HepG2 (cell line): Measurements from ENCODE around the gene KIF25. TPM values are rescaled to one million over a fixed set of nuclear protein-coding genes. Genes with fewer than 3 reads are reported as not detected.

ENCODE experiments used
- ATAC-seq: fragments of 200-7000 bp; cut with Tn5 transposase; 3 replicates; pipeline ENCODE4 v1.9.1; 2020; ENCODE audit warnings: mild to moderate bottlenecking, moderate library complexity
- BruUV-seq: library from RNA; stranded (reverse); fragments of 400-500 nt; replicated peaks from 2 replicates; lab custom pipeline; 2021; lab: Mats Ljungman, UMichigan
- CTCF ChIA-PET: fragments of 300-600 bp; formaldehyde crosslinking; extraction: SDS; loops from one replicate; lab custom pipeline; 2021; ENCODE audit warnings: low total read pairs, inconsistent platforms, low intra/inter-chr PET ratio; lab: Yijun Ruan, JAX
- POLR2A ChIA-PET: fragments of 350-600 bp; sonication (Branson Sonifier 250); formaldehyde crosslinking; loops from one replicate; lab custom pipeline; 2020; ENCODE audit warnings: antibody characterized with exemption, inconsistent platforms; lab: Yijun Ruan, JAX
- DNase-seq: peaks from one replicate; pipeline ENCODE4 v3.0.0-alpha.2; 2015; ENCODE audit warnings: low spot score
- FAIRE-seq: peaks from 3 replicates; lab custom pipeline; 2011; peaks lifted over from hg19 to GRCh38; lab: Jason Lieb, UNC
- H2AFZ ChIP-seq: one replicate; pipeline ENCODE4 v1.6.1; 2011; ENCODE audit warnings: low read length, inconsistent platforms
- H3K27ac ChIP-seq: fragments of 300-600 bp; 3 replicates; pipeline ENCODE4 v1.8.0; 2011; ENCODE audit warnings: mixed run types, mild to moderate bottlenecking, mixed read lengths, low read length, inconsistent platforms; ENCODE audit not compliant: insufficient read depth; ENCODE audit errors: extremely low read length
- H3K27me3 ChIP-seq, 2 experiments: fragments of 200-600 bp in 1 of 2; 2 replicates in 1 of 2; 3 replicates in 1 of 2; pipeline versions ENCODE4 v1.6.0 to v1.8.0; 2011; ENCODE audit warnings: low read length in 2 of 2, mild to moderate bottlenecking in 2 of 2, moderate library complexity in 2 of 2, inconsistent platforms in 1 of 2; ENCODE audit not compliant: insufficient read depth in 2 of 2, control insufficient read depth in 1 of 2
- H3K36me3 ChIP-seq, 2 experiments: fragments of 200-600 bp in 1 of 2; replicated peaks in 1 of 2; 2 replicates in 1 of 2; 3 replicates in 1 of 2; pipeline versions ENCODE4 v1.5.1 to v1.8.0; 2011; ENCODE audit warnings: low read length in 2 of 2, inconsistent platforms in 1 of 2; ENCODE audit not compliant: insufficient read depth in 2 of 2, control insufficient read depth in 1 of 2
- H3K4me1 ChIP-seq: 2 replicates; pipeline ENCODE4 v1.5.1; 2012; ENCODE audit warnings: low read length, inconsistent platforms; ENCODE audit not compliant: insufficient read depth
- H3K4me2 ChIP-seq: 2 replicates; pipeline ENCODE4 v1.6.0; 2011; ENCODE audit warnings: low read depth, low read length, inconsistent platforms
- H3K4me3 ChIP-seq, 3 experiments: fragments of 200-600 bp in 1 of 3; sonication (generic), shearing (Covaris generic) in 1 of 3; replicated peaks in 1 of 3; 2 replicates each; pipeline ENCODE4 v1.5.1; 2011 to 2016; ENCODE audit warnings: low read length in 3 of 3, inconsistent platforms in 2 of 3, low read depth in 2 of 3, mild to moderate bottlenecking in 2 of 3, control low read depth in 1 of 3, mixed read lengths in 1 of 3; ENCODE audit not compliant: insufficient read depth in 1 of 3
- H3K79me2 ChIP-seq: one replicate; pipeline ENCODE4 v1.6.1; 2011; ENCODE audit warnings: low read length, inconsistent platforms; ENCODE audit not compliant: insufficient read depth
- H3K9ac ChIP-seq: 2 replicates; pipeline ENCODE4 v1.6.0; 2011; ENCODE audit warnings: mild to moderate bottlenecking, low read depth, low read length, inconsistent platforms; ENCODE audit not compliant: insufficient read depth
- H3K9me3 ChIP-seq: 2 replicates; pipeline ENCODE4 v1.5.1; 2012; ENCODE audit warnings: mild to moderate bottlenecking, low read length
- H4K20me1 ChIP-seq: 2 replicates; pipeline ENCODE4 v1.6.0; 2011; ENCODE audit warnings: inconsistent platforms, mild to moderate bottlenecking, low read length, moderate library complexity; ENCODE audit not compliant: insufficient read depth
- BCL3 ChIP-seq: sonication (generic); formaldehyde crosslinking; IDR thresholded peaks from 2 replicates; pipeline ENCODE4 v1.5.1; 2020; ENCODE audit warnings: mild to moderate bottlenecking, missing genetic modification reagents, moderate library complexity
- HNF1A ChIP-seq, 2 experiments: sonication (generic) in 1 of 2; formaldehyde crosslinking in 1 of 2; IDR thresholded peaks; 2 replicates each; pipeline versions ENCODE4 v1.4.0 to v1.6.1; 2016 to 2020; ENCODE audit warnings: borderline replicate concordance in 1 of 2, low read depth in 1 of 2, mild to moderate bottlenecking in 1 of 2, missing genetic modification reagents in 1 of 2
- KMT2A ChIP-seq: sonication (generic); formaldehyde crosslinking; IDR thresholded peaks from 2 replicates; pipeline ENCODE4 v1.4.0; 2020; ENCODE audit warnings: missing genetic modification reagents
- SIN3B ChIP-seq: fragments of 150-350 bp; IDR thresholded peaks from 2 replicates; pipeline ENCODE4 v1.6.1; 2014; ENCODE audit warnings: low read length
- ZBTB2 ChIP-seq: sonication (generic); formaldehyde crosslinking; IDR thresholded peaks from 2 replicates; pipeline ENCODE4 v1.8.0; 2022; ENCODE audit warnings: low read depth, missing genetic modification reagents
- ZFP36L2 ChIP-seq: sonication (generic); formaldehyde crosslinking; IDR thresholded peaks from 2 replicates; pipeline ENCODE4 v1.4.0; 2020; ENCODE audit warnings: missing genetic modification reagents
- ZFX ChIP-seq: sonication (generic); formaldehyde crosslinking; IDR thresholded peaks from 2 replicates; pipeline ENCODE4 v1.4.0; 2020; ENCODE audit warnings: mild to moderate bottlenecking, low read depth, missing genetic modification reagents, moderate library complexity
- ZNF441 ChIP-seq: sonication (generic); formaldehyde crosslinking; IDR thresholded peaks from 2 replicates; pipeline ENCODE4 v1.7.0; 2021; ENCODE audit warnings: missing genetic modification reagents, borderline replicate concordance
- WGBS: methylation state at CpG from one replicate; pipeline ENCODE4 v1.1.6; 2017; ENCODE audit warnings: low lambda C conversion rate; 5-methylcytosine and 5-hydroxymethylcytosine counted together
- in situ Hi-C: cut with HindIII; loops from 2 replicates; pipeline ENCODE4 v1.10.0; 2017; ENCODE audit warnings: low pct_unique_long_range_greater_than_20kb; ENCODE audit not compliant: extremely low pct_ligation_motif_present
- intact Hi-C: fragments of 100-400 bp; cut with micrococcal nuclease; formaldehyde crosslinking; loops from one replicate; pipeline ENCODE4 v1.10.0; 2022; ENCODE audit not compliant: unreplicated experiment
- polyA plus RNA-seq, 8 experiments: library from polyadenylated mRNA; depleted of rRNA in 3 of 8; stranded (reverse) in 7 of 8; unstranded in 1 of 8; fragments of >200 nt; fragmentation: Illumina TruSeq in 4 of 8; extraction: Trizol in 4 of 8; gene quantifications; 2 replicates each; pipeline versions ENCODE4 v1.2.1 to v1.2.3, GENCODE V29; 2011 to 2016; ENCODE audit warnings: low read depth in 4 of 8, missing spikeins in 1 of 8, mixed read lengths in 1 of 8; ENCODE audit not compliant: insufficient read depth in 1 of 8
- total RNA-seq, 5 experiments: library from RNA; depleted of rRNA; stranded (reverse); fragments of >200 nt; fragmentation: Illumina TruSeq; extraction: Trizol; gene quantifications; 2 replicates each; pipeline ENCODE4 v1.2.3, GENCODE V29; 2016; ENCODE audit warnings: low read depth in 1 of 5

The KIF25 gene
- total and polyA plus RNA-seq, 2 of the 13 experiments (the other 11 are each of a cell fraction or from before 2014, with no cell fraction given), result not detected

DNA sequence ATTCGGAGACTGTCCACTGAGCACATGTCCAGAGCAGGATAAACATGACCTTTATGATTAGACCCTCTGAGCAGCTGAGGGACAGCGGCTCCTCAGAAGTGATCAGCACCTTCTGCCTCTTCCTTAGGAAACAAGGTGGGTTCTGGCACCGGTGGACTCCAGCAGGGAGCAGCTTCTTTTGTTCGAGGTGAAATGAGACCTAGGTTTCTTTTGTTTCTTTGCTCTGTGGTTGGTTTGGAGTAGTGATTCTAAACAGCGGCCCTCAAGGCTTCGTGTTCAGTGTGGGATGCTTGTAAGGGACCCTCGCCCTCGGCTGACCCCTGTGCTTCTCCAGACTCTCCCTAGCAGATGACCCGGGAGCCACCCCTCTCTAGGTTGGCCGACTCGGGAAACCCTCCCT, 96.2 kb downstream of the KIF25 start:
- Histone ChIP-seq H3K36me3 (no peaks in the 10 kb centered on the region), H4K20me1 (no peaks in the 10 kb centered on the region), H3K4me2 (no peak overlapping the region), H3K79me2 (no peaks in the 10 kb centered on the region), H2AFZ (no peak overlapping the region), H3K9ac (no peak overlapping the region), H3K27me3 (peaks cover 7 to 71% of the 10 kb centered on the region in 2 experiments; a peak in 4 of 5 replicates), H3K4me3 (no peak overlapping the region), H3K27ac (no peak overlapping the region), H3K9me3 (no peaks in the 10 kb centered on the region), H3K4me1 (peaks cover 22% of the 10 kb centered on the region)
- CTCF ChIA-PET, result no interaction called here
- ATAC-seq (no peak; the same call in 2 of the 3 replicates), DNase-seq (no peak), FAIRE-seq (no peak)
- no TSS peak for BruUV-seq
- intact Hi-C loops (no loop called here), in situ Hi-C loops (no loop called here)
- TF ChIP-seq ZNF441 (CRISPR knock-in tag), result no peak
- no peak for TF ChIP-seq KMT2A (CRISPR knock-in tag)
- no peak for TF ChIP-seq ZFX (CRISPR knock-in tag)
- TF ChIP-seq SIN3B, result no peak
- TF ChIP-seq ZBTB2 (CRISPR knock-in tag), result no peak
- TF ChIP-seq BCL3 (CRISPR knock-in tag), result no peak
- TF ChIP-seq HNF1A (IDR thresholded peaks at IDR 0.05; ENCODE audit: low read depth), result no peak
- no peak for TF ChIP-seq HNF1A (CRISPR knock-in tag; IDR thresholded peaks at IDR 0.05; ENCODE audit: borderline replicate concordance)
- TF ChIP-seq ZFP36L2 (CRISPR knock-in tag), result no peak
- POLR2A ChIA-PET, result no interaction called here
- 52% methylated on average over 10 of the region's 11 CpGs for WGBS

Other genes with a start within 250 kb of the KIF25 start
- 97.8 and 136 TPM in 2 replicates for gene AFDN, start 170.8 kb upstream of the KIF25 start, total RNA-seq (2016; rRNA removed; fragmentation: Illumina TruSeq; extraction: Trizol)
- gene AFDN, start 170.8 kb upstream of the KIF25 start, polyA plus RNA-seq (2011; rRNA removed), result 151 and 156 TPM in 2 replicates
- not detected in 2 replicates for gene FRMD1, start 81.5 kb downstream of the KIF25 start, total RNA-seq (2016; rRNA removed; fragmentation: Illumina TruSeq; extraction: Trizol)
- 0.01 and 0.09 TPM in 2 replicates for gene FRMD1, start 81.5 kb downstream of the KIF25 start, polyA plus RNA-seq (2011; rRNA removed)